NOMO-1 (cell line): ENCODE measurements around the gene BRD4.

Source experiments
- DNase-seq, 2 experiments: peaks; one replicate each; lab custom pipeline; 2025; ENCODE audit not compliant: unreplicated experiment in 2 of 2; lab: John Stamatoyannopoulos, UW

BRD4 gene

GRCh38 chr19:15292847-15293582 is 39.3 kb downstream of the BRD4 start:
- DNase-seq, result no peak

GRCh38 chr19:15292140-15292539 is 40.2 kb downstream of the BRD4 start:
- DNase-seq, result no peak

GRCh38 chr19:15291548-15292021 is 40.8 kb downstream of the BRD4 start:
- no peak for DNase-seq

- no peak for DNase-seq
Measured at GRCh38 chr19:15291089-15291488, 41.2 kb downstream of the BRD4 start.

- no peak for DNase-seq
Measured at GRCh38 chr19:15290166-15290565, 42.2 kb downstream of the BRD4 start.

GRCh38 chr19:15289673-15290072 is 42.7 kb downstream of the BRD4 start:
- no peak for DNase-seq

GRCh38 chr19:15288146-15288963 is 44.0 kb downstream of the BRD4 start:
- no peak for DNase-seq

GRCh38 chr19:15287496-15287895 is 44.8 kb downstream of the BRD4 start:
- no peak for DNase-seq

- DNase-seq, result no peak
Measured at GRCh38 chr19:15286688-15287365, 45.5 kb downstream of the BRD4 start.

GRCh38 chr19:15285896-15286591 is 46.3 kb downstream of the BRD4 start:
- DNase-seq, result peak; percentile 80 to 88

GRCh38 chr19:15284896-15285295 is 47.4 kb downstream of the BRD4 start:
- no peak for DNase-seq

GRCh38 chr19:15284091-15284490 is 48.2 kb downstream of the BRD4 start:
- no peak for DNase-seq

- no peak for DNase-seq
Measured at GRCh38 chr19:15283141-15283883, 49.0 kb downstream of the BRD4 start.

GRCh38 chr19:15282311-15282705 is 50.0 kb downstream of the BRD4 start:
- no peak for DNase-seq

- no peak for DNase-seq
Measured at GRCh38 chr19:15280915-15281683, 51.2 kb downstream of the BRD4 start.

- DNase-seq, result no peak
Measured at GRCh38 chr19:15280048-15280725, 52.2 kb downstream of the BRD4 start.

- no peak for DNase-seq
Measured at GRCh38 chr19:15279326-15279904, 52.9 kb downstream of the BRD4 start.

- DNase-seq, result no peak
Measured at GRCh38 chr19:15276620-15277215, 55.6 kb downstream of the BRD4 start.
